HG03442 (cell line): ENCODE measurements around the gene SLX4.
A peak's percentile ranks its signal among the peaks of the same experiment; 100 is the strongest.

Source experiments
- ATAC-seq: cut with Tn5 transposase; IDR thresholded peaks from one replicate; pipeline ENCODE4 v1.9.1; 2021; ENCODE audit warnings: mild to moderate bottlenecking, moderate library complexity; ENCODE audit not compliant: unreplicated experiment

The SLX4 gene

DNA sequence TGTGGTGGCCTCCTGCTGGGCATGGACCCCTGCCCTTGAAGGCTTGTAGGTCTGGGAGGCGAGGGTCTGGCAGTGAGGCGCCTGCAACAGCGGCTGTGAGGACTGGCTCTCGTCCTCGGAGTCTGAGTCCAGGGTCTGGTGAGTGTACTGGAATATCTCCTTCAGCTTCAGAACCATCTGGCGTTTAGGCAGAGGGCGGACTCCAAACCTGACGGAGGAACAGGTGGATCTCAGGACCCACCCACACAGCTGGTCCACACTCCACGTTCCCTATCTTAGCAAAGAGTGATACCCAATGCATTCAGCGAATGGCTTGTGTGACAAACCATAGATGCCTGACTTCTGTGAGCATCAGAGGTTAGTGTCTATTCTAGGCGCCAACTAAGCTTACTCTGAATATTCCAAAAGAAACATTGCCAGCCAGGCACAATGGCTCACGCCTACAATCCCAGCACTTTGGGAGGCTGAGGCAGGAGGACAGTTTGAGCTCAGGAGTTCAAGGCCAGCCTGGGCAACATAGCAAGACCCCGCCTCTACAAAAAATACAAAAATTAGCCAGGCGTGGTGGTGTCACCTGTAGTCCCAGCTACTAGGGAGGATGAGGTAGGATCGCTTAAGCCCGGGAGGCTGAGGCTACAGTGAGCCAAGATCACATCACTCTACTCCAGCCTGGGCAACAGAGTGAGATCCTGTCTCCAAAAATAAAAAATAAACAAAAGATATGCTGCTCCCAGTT is 27.9 kb downstream of the SLX4 start:
- no peak for ATAC-seq

- ATAC-seq: no peak
These were observed 28.9 kb downstream of the SLX4 start for GRCh38 chr16:3582276-3583165.

GRCh38 chr16:3581392-3581791 is 30.0 kb downstream of the SLX4 start:
- ATAC-seq: no peak

DNA sequence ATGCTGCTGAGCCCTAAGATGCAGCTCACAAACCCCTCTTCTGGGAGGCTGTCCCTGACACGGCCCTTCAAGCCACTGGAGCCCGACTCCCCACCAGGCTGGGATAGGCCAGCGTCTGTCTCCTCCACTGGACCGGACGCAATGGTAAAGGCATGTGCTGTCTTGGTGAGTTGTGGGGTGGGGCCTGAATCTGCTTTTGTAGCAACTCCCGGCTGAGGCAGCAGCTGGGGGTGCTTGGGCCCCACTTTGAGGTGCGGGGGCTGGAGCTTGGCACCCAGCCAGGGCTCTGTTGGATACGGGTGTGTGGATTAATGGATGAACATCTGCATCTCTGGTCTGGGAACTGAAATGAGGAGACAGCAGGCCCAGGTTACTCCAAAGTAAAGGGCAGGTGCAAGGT is 30.7 kb downstream of the SLX4 start:
- no peak for ATAC-seq

GRCh38 chr16:3580251-3580651 is 31.2 kb downstream of the SLX4 start:
- ATAC-seq: no peak

DNA sequence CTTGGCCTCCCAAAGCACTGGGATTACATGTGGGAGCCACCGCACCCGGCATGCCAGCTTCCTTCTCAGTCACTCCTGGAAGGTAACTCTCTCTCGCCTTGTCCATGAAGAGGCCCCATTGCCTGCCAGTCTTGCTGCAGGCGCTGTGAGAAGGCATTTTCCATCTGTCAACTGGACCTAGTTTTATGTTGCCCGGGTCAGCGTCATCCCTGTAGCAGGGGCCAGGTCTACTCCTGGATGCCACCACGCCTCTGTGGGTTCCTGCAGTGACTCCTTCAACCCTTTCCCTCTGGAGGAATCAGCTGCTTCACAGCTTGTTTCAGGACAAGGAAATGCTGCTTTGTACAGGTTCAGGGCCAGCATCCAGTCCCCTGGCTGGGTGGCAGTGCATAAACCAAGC is 31.6 kb downstream of the SLX4 start:
- ATAC-seq: no peak

GRCh38 chr16:3578610-3579551 is 32.5 kb downstream of the SLX4 start:
- ATAC-seq: peak; percentile 63

- no peak for ATAC-seq
These were observed 33.3 kb downstream of the SLX4 start for GRCh38 chr16:3578121-3578520.

DNA sequence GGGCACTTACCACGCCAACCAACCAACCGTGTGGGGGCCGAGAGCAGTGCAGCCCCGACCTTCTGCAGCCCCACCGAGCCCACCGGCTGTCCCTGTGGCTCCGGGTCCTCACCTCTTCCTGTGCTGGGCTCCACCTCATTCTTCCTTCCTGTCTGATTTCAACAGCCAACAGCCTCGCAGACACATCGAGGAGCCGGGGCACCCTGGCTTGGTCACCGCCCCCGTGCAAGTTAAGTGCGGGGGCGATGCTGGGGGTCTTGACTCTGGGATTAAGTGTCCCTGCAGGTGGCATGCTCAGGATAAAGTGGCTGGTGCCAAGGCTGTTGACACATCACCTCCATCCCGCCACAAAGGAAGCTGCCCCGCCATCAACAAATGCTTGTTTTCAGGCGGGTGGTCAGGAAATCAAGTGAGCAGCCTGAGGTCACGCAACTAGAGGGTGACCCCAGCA is 34.1 kb downstream of the SLX4 start, which contains the start of gene NLRC3:
TSS of gene NLRC3 (minus strand) at position 102 of the 451 bp plus-strand sequence. CDS start 12,367 bp downstream, outside the sequence.
- no peak for ATAC-seq

DNA sequence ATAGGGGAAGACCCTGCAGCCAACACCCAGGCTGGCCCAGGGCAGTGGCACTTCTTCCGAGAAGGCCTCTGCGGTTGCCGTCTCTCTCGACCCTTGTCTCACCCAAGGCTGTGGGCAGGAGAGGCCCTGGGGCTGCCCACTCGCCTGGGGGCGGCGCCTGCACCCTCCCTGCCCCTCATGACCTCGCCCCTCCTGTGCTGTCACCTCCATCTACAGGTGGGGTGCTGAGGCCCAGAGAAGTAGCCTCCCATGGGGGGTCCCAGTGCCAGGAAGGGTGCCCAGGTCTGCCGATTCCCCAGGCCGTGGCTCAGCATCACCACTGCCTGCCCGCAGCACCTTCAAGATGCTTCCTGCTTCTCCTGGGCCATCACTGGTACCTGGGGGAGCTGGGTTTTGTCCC is 35.2 kb downstream of the SLX4 start:
- no peak for ATAC-seq

DNA sequence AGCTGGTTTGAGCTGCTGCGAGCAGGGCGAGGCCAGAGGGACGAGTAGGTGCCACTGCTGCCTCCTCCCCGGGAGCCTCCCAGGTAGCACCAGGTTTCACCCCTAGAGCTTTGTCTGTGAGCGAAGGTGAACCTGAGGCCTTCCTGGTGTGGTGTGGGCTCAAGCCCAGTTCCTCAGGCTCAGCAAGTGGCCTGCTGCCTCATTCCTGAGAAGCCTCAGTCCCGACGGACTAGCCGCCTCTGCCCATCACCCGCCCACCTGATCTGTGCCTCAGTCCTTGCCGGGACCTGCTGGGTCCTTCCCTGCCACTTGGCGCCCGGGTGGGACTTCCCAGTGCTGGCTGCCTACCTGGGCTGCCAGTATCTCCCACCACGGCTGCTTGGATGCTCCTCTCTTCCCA is 35.9 kb downstream of the SLX4 start:
- no peak for ATAC-seq

DNA sequence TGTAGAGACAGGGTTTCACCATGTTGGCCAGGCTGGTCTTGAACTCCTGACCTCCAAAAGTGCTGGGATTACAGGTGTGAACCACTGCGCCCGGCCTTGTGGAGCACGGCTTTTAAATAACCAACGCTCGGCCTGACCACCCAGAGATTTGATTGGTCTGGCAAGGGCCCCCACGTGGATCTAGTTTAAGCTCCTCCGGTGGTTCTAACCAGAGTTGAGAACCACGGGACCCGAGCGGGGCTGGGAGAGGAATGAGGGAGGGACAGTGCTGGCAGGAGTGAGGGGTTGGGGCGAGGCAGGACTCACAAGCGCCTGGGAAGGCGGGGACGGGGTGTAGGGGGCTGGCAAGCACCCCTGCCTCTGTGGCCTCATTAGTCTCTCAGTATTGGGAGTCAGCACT is 37.2 kb downstream of the SLX4 start:
- no peak for ATAC-seq

DNA sequence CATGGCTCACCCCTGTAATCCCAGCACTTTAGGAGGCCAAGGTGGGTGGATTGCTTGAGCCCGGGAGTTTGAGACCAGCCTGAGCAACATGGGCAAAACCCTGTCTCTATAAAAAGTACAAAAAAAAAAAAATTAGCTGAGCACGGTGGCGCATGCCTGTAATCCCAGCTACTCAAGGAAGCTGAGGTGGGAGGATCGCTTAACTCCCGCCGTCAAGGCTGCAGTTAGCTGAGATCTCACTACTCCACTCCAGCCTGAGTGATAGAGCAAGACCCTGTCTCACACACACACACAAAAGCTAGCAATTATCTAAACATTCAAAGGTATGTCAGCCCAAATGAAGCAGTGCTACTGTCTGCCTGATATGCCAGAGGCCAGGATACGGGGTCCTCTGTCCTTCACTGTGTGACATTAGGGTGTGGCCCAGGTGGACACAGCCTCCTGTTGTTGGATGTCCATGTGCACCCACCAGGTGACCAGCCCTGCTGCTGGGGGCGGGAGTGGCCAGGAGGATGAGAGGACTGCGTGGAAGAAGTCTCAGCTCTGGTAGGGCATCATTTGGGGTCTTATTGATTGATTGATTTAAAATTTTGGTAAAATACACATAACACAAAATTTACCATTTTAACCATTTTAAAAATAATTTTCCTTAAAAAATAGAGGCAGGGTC is 38.1 kb downstream of the SLX4 start:
- ATAC-seq: no peak

GRCh38 chr16:3570420-3571062 is 40.9 kb downstream of the SLX4 start:
- ATAC-seq: no peak

DNA sequence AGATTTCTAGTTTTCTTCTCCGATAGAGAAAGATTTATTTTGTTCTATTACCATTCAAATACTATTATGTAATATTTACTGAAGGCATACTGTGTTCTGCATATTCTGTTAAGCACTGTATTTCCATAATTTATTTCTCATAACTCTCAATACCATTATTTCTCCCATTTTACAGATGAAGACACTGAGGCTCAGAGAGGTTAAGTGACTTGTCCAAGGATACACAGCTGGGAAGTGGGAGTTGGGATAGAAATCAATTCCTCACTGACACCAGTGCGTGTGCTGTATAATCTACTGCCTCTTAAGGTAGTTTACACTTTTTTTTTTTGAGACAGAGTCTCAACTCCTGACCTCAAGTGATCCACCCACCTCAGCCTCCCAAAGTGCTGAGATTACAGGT is 41.6 kb downstream of the SLX4 start:
- ATAC-seq: no peak

DNA sequence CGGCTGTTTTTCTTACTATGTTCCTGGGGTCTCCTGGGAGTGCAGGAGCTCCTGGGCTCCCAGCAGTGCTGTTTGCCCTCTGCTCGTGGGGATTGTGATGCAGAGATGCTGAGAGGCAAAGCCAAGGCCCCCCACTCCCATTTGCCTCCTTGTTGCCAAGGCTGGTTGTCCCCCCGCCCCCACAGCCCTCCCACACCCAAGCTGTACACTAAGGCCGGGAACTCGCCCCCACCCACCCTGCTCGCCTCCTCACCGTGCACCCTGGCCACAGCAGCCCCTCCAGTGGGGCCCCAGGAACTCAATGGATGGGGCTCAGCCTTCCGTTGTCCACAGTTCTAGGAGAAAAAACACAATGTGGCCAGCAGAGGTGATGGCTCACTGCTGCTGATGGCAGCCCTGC is 44.4 kb downstream of the SLX4 start:
- ATAC-seq: no peak

DNA sequence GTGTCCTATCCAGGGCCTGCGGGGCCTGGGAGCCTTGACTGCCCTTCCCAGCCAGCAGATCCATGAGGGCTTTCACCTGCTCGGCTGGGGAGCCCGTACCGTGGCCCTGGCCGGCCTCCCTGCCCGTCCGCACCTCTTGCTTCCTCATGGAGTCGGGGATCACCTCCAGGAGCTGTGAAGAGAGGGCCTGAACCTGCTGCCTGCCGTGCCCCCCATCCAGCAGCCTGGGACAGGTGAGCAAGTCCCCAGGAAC is 46.6 kb downstream of the SLX4 start:
- no peak for ATAC-seq

DNA sequence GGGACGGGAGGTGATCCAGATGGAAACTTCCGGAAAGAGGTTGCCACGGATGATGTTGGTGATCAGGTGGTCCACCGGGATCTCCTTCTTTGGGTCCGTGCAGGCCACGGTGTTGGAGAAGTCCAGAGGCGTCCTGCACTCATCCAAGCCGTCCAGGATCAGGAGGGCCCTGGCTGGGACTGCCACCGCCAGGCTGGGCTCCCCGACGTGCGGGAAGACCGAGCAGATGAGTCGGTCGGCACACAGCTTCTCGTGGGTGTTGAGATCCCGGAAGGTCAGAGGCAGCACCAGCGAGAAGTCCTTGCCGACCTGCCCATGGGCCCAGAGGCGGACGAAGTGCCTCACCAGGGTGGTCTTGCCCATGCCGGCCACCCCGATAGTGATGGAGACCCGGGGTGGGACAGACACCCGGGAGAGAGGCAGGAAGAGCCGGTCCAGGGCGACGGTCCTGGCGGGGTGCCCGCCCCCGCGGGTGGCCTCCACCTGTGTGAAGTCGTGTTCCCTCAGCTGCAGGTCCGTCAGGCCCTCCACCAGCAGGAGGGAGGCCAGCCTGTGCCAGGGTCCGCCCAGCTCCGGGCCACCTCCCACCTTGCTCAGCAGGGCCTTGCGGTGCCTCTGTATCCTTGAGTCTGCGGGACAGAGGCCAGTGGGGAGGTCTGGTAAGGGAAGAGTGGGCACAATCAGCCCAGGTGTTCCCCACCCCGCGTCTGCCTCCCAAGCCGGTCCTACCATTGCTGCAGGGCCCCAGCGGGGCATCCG is 47.1 kb downstream of the SLX4 start:
- ATAC-seq: no peak

- ATAC-seq: no peak
These were observed 48.4 kb downstream of the SLX4 start for GRCh38 chr16:3562914-3563480.
